Islet precursor cell (in vitro differentiated cells): ENCODE data around the gene CYB561.
A peak's percentile ranks its signal among the peaks of the same experiment; 100 is the strongest.

Experiments used
- DNase-seq: peaks from one replicate; pipeline ENCODE4 v3.0.0-alpha.2; 2018

Gene CYB561

GRCh38 chr17:63445954-63446752 is at the start of gene CYB561:
Gene CYB561, minus strand, starts transcription at chr17:63446306. Its CDS starts 8,759 bp downstream, at chr17:63437547.
- peak; percentile 91 for DNase-seq

GRCh38 chr17:63495491-63495890 is 49.4 kb upstream of the CYB561 start:
- no peak for DNase-seq

GRCh38 chr17:63494300-63494928 is 48.3 kb upstream of the CYB561 start:
- DNase-seq: no peak

- no peak for DNase-seq
Measured at GRCh38 chr17:63493411-63493810, 47.3 kb upstream of the CYB561 start.

- DNase-seq: no peak
Measured at GRCh38 chr17:63492940-63493339, 46.8 kb upstream of the CYB561 start.

GRCh38 chr17:63491977-63492618 is 46.0 kb upstream of the CYB561 start:
- DNase-seq: no peak

- peak; percentile 60 for DNase-seq
Measured at GRCh38 chr17:63491413-63491812, 45.3 kb upstream of the CYB561 start.

- peak; percentile 52 for DNase-seq
Measured at GRCh38 chr17:63490858-63491400, 44.8 kb upstream of the CYB561 start.

GRCh38 chr17:63490329-63490728 is 44.2 kb upstream of the CYB561 start:
- DNase-seq: peak; percentile 61

- no peak for DNase-seq
Measured at GRCh38 chr17:63489291-63489690, 43.2 kb upstream of the CYB561 start.

- no peak for DNase-seq
Measured at GRCh38 chr17:63488851-63489250, 42.7 kb upstream of the CYB561 start.

GRCh38 chr17:63487014-63487339 is 40.9 kb upstream of the CYB561 start:
- DNase-seq: no peak

- DNase-seq: no peak
Measured at GRCh38 chr17:63486317-63487013, 40.4 kb upstream of the CYB561 start.

GRCh38 chr17:63483655-63484575 is 37.8 kb upstream of the CYB561 start:
- DNase-seq: peak; percentile 52

- DNase-seq: peak; percentile 55
Measured at GRCh38 chr17:63483038-63483437, 36.9 kb upstream of the CYB561 start.

GRCh38 chr17:63482509-63482908 is 36.4 kb upstream of the CYB561 start:
- DNase-seq: peak; percentile 54

- DNase-seq: peak; percentile 46
Measured at GRCh38 chr17:63481488-63481870, 35.4 kb upstream of the CYB561 start.

- no peak for DNase-seq
Measured at GRCh38 chr17:63480826-63481487, 34.9 kb upstream of the CYB561 start.

- peak; percentile 46 for DNase-seq
Measured at GRCh38 chr17:63480192-63480784, 34.2 kb upstream of the CYB561 start.

GRCh38 chr17:63479495-63480184 is 33.5 kb upstream of the CYB561 start:
- DNase-seq: no peak
